HG03520 (cell line): ENCODE results near the gene SMARCAD1.

Source experiments
- ATAC-seq: cut with Tn5 transposase; IDR thresholded peaks from one replicate; pipeline ENCODE4 v1.9.1; 2021; ENCODE audit warnings: mild to moderate bottlenecking, moderate library complexity; ENCODE audit not compliant: unreplicated experiment

Gene SMARCAD1, protein sequence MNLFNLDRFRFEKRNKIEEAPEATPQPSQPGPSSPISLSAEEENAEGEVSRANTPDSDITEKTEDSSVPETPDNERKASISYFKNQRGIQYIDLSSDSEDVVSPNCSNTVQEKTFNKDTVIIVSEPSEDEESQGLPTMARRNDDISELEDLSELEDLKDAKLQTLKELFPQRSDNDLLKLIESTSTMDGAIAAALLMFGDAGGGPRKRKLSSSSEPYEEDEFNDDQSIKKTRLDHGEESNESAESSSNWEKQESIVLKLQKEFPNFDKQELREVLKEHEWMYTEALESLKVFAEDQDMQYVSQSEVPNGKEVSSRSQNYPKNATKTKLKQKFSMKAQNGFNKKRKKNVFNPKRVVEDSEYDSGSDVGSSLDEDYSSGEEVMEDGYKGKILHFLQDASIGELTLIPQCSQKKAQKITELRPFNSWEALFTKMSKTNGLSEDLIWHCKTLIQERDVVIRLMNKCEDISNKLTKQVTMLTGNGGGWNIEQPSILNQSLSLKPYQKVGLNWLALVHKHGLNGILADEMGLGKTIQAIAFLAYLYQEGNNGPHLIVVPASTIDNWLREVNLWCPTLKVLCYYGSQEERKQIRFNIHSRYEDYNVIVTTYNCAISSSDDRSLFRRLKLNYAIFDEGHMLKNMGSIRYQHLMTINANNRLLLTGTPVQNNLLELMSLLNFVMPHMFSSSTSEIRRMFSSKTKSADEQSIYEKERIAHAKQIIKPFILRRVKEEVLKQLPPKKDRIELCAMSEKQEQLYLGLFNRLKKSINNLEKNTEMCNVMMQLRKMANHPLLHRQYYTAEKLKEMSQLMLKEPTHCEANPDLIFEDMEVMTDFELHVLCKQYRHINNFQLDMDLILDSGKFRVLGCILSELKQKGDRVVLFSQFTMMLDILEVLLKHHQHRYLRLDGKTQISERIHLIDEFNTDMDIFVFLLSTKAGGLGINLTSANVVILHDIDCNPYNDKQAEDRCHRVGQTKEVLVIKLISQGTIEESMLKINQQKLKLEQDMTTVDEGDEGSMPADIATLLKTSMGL

DNA sequence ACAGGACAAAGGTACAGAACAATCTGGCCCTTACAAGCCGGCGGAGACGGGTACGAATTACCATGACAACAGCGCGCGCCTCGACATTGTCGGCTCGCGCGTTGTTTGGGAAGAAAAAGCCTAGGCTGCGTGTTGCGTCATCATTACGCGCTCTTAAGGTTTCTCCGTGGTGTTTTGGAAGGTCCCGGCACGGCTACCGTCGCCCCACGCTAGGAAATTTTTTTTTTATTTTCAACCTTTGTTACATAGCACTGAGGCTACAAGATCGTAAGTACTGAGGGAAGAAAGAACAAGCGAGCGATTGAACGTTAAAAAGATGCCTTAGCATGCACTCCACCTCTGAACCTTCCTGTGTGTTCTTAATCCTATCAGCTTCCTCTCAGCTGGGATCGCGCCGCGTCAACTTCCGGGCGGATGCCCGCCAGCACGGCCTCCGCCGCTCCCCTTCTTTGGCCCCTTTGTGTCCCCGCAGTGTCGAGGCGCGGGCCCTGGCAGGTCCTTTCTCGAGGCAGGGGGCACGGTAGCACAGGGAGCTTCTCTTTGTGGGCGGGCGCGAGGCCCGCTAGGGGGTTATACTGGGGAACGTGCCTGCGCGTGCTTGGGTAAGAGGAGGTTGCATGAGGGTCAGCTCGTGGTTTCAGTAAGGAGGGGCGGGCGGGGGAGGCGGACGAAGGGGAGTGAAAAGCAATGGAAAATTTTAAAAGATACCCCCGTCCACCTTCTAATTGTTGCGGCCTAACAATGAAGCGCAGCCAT, at the start of gene SMARCAD1:
TSS of gene SMARCAD1 (plus strand) at position 397 of the 756 bp plus-strand sequence. CDS start 530 bp downstream, outside the sequence.
- ATAC-seq = peak; percentile 92

DNA sequence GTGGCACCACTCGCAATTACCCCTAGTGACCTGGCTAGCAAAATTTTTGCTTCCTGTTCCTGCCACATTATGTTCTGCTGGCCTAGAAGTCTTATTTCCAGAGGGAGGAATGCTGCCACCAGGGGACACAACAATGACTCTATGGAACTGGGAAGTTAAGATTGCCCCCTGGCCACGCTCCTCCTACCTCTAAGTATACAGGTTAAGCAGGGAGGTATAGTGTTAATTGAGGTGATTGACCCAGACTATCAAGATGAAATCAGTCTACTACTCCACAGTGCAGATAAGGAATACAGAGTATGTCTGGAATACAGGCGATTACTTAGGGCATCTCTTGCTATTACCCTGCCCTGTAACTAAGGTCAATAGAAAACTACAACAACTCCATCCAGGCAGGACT, 48.8 kb upstream of the SMARCAD1 start:
- ATAC-seq = no peak

DNA sequence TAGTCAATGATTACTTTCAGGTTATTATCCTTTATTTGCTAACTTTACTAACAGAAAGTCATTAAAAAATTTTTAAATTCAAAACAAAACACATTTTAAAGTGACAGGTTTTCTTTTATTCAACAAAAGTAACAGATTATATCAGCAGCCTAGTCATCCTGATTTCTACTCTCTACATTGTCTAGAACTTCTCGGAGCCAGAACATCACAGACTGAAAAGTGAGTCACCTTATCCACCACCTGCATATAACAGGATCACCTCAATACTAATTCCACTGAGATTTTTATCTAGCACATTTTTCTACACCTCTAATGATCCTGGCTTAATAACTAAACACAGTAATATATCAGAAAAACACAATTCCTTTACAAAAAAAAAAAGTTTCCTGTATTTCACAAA, 47.9 kb upstream of the SMARCAD1 start:
- no peak for ATAC-seq

DNA sequence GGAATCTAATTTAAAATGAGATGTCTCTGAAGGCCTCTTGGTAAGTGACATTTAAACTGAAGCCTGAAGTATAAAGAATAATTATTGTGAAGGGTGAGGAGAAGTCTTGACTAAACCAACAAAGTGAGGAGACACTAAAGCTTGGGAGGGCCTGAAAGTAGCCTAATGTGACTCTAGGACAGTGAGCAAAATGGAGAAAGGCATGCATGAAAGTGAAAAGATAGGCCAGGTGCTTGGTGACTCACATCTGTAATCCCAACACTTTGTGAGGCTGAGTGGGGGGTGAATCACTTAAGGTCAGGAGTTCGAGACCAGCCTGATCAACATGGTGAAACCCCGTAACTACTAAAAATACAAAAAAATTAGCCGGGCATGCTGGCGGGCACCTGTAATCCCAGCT, 46.9 kb upstream of the SMARCAD1 start:
- no peak for ATAC-seq

DNA sequence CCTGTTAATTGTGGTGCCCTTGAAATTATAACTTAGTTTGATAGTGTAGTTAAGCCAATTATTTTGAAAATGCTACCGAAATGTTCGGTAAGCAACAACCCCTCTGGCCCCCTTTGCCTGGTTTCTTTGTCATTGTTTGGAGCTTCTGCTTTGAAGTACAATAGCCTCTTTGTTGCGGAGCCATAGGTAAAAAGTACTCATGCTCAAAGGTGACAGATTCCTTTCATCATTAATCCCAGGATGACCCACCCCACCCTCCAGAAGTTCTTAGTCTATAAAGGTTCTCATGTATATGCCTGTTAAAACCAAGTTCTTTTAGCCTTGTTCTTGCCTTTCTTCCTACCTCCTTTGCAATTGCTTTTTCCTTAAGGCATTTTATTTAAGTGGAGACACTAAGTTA, 42.4 kb upstream of the SMARCAD1 start:
- ATAC-seq = no peak

DNA sequence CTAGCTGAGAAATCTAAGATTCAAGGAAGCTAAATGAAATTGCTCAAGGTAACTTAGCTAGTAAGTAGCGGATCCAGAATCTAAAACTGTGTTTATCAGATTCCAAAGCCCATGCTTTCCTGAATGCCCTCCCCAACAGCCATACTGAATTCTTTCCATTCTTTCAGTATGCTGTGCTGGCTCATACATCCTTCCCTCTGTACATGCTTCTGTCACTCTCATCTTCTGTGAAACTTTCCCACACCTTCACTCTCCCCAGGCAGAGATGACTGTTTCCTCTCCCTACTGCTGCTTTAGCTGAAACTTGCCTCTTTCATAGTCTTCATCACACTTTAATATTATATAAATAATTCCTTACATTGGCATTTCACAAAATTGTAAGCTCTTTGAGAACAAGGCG, 39.3 kb upstream of the SMARCAD1 start:
- ATAC-seq = no peak

GRCh38 chr4:94169803-94170372, 37.8 kb upstream of the SMARCAD1 start:
- no peak for ATAC-seq

DNA sequence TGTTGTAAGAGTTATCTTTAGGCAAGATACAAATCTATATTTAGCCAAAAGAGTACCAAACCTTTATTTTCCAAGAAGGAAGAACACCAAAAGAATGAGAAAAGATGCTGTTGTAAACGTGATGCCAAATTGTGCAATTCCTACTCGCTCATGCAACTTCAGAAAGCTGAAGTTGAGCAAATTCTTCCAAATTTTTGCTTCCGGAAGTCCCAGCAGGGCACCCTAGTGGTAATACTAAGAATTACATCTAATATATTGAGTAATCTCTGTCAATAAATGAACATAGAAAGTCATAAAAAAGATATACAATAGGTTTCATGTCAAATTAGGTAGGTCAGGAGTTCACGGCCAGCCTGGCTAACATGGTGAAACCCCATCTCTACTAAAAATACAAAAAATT, 36.0 kb upstream of the SMARCAD1 start:
- no peak for ATAC-seq

GRCh38 chr4:94175553-94176261, 32.0 kb upstream of the SMARCAD1 start:
- ATAC-seq = no peak

DNA sequence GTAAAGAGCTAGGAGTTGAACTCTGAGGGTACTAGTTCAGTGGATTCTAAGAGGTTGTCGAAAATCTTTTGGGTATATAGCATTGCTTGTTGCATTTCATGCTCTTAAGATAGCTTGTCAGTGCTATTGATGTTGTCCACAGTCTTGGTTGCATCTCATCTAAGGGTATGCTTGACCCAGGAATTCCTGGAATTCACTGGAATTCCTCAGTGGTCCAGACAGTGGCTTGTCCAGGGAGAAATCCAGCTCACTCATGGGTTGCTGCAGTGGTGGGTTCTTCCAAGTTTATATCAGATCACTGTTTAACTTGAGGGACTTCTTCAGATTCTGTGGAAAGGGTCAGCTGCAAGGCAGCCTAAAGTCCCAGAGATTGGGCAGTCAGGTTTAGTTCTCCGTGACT, 29.8 kb upstream of the SMARCAD1 start:
- ATAC-seq = no peak

DNA sequence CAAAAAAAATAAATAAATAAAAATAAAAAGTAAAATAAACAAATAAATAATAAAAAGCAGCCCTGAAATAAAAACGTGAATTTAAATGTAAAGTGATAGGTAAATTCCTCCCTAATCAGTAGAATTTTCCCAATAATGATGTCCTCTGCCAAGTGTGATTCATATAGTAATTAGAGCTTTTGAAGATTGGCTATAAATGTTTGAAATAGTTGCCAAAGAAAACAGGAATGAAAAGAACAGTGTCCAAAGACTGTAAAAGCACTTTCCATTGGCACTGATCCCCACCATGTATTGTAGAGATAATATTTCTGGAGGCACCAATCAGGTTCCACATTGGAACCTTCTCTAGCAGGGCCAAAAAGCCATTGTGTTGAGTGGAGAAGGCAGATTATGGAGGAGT, 25.9 kb upstream of the SMARCAD1 start:
- ATAC-seq = no peak

- ATAC-seq = no peak
Observed at GRCh38 chr4:94202769-94203168, 4.9 kb upstream of the SMARCAD1 start.

GRCh38 chr4:94208266-94208665, 601 bp downstream of the SMARCAD1 start:
- no peak for ATAC-seq

DNA sequence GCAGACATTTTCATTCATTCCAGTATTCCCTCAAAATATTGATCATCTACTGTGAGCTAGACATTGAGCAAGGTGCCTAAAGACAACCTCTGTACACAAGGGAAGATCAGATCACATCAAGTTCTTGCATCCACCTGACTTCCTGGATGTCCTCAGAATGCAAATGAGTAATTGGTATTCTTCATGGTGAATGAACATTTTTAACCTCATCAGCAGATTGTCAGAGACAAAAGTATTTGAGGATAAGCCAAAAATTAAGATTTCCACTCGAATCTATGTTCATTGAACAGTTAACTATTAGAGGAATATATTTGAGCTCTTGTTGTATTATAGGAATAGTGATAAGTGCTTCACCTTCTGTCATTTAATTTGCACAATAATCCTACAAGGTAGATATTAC, 1.3 kb downstream of the SMARCAD1 start:
- ATAC-seq = no peak

DNA sequence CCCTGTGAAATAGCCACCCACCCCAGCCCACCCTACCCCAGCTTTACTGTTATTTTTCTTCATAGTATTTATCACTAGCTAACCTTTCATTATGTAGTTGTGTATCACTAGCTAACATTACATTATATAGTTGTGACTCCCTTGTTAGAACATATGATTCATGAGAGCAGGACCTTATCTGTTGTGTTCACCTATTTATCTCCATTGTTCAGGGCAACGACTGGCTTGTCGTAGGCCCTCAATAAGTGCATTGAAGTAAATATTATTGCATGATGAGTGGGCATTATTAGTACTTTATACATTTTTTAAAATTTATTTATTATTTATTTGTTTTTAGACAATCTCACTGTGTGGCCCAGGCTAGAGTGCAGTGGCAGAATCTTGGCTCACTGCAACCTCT, 4.2 kb downstream of the SMARCAD1 start:
- no peak for ATAC-seq

DNA sequence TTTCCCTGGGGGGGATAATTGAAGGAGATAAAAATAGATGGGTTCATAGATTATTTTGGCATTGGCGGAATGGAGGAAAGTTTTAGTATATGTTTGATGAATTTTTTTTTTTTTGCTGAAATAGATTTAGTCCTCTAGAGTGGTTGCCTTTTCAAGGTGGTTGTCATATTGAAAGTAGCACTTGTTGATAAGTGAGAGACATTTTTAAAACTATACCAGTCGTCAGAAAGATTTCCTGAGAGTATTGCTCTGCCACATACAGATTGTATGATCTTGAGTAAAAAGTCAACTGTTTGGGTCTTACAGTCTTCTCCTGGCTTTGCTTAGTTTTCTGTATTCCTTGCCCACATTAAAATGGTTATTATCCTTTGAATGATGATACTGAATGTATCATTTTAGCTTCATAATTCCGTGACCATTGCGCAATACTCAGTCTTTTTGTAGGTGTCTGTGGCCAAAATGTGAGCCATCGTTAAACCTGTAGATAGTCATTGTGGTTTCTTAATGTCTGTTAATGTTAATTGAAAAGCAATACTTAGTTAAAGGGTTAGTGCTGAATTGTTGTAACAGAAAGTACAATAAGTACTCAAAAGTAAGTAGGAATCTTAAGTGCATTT, 7.1 kb downstream of the SMARCAD1 start:
- ATAC-seq = no peak

DNA sequence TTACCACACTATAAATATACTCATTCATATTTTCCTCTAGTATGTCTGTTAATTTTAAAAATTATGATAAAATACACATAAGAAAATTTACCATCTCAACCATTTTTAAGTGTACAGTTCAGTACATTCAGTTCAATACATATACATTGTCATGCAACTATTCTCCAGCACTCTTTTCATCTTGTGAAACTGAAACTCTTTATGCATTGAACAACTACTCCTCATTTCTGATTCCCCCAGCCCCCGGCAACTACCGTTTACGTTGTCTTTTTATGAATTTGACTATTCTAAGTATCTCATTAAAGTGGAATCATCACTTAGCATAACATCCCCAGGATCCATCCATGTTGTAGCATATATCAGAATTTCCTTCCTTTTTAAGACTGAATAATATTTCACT, 8.7 kb downstream of the SMARCAD1 start:
- no peak for ATAC-seq

GRCh38 chr4:94219402-94219801, 11.7 kb downstream of the SMARCAD1 start:
- no peak for ATAC-seq

DNA sequence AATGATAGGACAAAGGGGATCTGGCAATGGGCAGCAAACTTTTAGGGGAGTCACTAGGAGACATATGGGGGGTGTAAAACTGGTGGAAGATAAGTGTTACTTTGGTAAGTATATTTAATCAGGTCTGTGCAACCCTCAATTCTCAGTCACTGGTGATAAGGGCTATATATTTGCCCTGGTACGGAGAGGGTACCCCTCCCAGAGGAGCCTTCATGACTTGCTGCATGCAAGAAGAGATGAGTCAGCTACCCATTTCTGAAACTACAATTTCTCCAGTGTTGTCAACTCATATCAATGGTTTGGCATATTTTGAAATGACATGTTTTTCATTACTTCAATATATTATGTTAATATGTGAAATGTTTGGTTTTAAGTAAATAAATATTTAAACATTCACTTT, 14.3 kb downstream of the SMARCAD1 start:
- no peak for ATAC-seq

DNA sequence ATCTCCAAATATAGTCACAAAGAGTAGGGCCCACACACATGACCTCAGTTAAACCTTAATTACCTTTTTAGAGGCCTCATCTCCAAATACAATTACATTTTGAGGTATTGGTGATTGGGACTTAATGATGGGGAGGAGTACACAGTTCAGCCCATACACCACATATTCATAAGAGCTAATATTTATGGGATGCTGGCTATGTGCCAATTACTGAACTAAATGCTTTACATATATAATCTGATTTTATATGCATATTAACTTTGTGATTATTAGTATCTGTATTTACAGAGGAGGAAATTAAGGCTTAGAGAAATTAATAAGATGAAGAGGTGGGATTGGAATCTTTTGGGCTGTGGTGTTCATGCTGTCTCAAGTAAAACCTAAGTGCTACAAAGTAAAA, 17.8 kb downstream of the SMARCAD1 start:
- no peak for ATAC-seq
